ENCODE measurements around the gene WWOX.

Gene WWOX

DNA sequence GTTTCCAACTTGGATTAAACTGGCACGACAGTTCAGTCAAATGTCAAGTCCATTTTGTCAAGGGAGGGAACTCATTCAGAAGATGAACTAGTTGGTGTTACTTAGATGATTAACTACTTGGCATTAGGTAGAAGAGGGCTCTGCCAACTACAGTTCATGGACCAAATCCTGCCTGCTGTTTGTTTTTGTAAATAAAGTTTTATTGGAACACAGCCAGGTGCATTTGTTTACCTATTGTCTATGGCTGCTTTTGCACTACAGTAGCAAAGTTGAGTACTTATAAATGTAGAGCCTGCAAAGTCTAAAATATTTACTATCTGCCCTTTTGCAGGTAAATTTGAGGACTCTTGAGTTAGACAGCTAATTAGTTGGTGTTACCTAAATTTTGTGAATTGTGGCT is 1091.1 kb downstream of the WWOX start:
- TF ChIP-seq MYC (IDR thresholded peaks at IDR 0.05; ENCODE audit: low read depth, low read length) (no peak), POLR2A (IDR thresholded peaks at IDR 0.05; ENCODE audit: extremely low read depth, insufficient read length) (no peak)
- TF ChIP-seq, protein P1, sequence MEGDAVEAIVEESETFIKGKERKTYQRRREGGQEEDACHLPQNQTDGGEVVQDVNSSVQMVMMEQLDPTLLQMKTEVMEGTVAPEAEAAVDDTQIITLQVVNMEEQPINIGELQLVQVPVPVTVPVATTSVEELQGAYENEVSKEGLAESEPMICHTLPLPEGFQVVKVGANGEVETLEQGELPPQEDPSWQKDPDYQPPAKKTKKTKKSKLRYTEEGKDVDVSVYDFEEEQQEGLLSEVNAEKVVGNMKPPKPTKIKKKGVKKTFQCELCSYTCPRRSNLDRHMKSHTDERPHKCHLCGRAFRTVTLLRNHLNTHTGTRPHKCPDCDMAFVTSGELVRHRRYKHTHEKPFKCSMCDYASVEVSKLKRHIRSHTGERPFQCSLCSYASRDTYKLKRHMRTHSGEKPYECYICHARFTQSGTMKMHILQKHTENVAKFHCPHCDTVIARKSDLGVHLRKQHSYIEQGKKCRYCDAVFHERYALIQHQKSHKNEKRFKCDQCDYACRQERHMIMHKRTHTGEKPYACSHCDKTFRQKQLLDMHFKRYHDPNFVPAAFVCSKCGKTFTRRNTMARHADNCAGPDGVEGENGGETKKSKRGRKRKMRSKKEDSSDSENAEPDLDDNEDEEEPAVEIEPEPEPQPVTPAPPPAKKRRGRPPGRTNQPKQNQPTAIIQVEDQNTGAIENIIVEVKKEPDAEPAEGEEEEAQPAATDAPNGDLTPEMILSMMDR (IDR thresholded peaks at IDR 0.05; ENCODE audit: low read depth, low read length): no peak
- TF ChIP-seq, protein P2, sequence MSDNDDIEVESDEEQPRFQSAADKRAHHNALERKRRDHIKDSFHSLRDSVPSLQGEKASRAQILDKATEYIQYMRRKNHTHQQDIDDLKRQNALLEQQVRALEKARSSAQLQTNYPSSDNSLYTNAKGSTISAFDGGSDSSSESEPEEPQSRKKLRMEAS (IDR thresholded peaks at IDR 0.05; ENCODE audit: low read depth, low read length): no peak

DNA sequence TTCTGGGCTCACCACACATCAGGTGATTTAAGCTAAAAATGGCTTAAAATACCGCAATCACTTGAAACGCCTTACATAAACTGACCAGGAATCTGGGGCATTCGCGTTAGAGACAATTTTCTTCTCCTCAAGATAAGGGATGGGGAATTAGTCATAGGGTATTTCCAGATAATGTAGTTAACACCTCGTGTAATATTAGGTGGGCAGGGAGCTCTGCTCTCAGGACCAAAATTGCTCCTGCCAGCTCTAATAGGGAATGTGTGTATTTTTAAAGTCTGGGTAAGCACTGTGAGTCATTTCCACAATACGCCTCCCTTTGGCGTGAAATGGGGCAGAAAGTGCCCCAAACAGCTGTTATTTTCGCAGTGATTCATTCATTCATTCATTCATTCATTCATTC is 1092.5 kb downstream of the WWOX start:
- no peak overlapping the region for H3K4me3 ChIP-seq (ENCODE audit: low read depth, low read length)
- no peak for TF ChIP-seq MYC (IDR thresholded peaks at IDR 0.05; ENCODE audit: low read depth, low read length)
- TF ChIP-seq POLR2A (IDR thresholded peaks at IDR 0.05; ENCODE audit: extremely low read depth, insufficient read length): no peak
- TF ChIP-seq, protein P2 (IDR thresholded peaks at IDR 0.05; ENCODE audit: low read depth, low read length): no peak
- TF ChIP-seq, protein P1 (IDR thresholded peaks at IDR 0.05; ENCODE audit: low read depth, low read length): no peak
- no peak for DNase-seq (ENCODE audit: low read depth)

More for the DNA sequence above, 1091.1 kb downstream of the WWOX start:
- no peak overlapping the region for H3K4me3 ChIP-seq (ENCODE audit: low read depth, low read length)
- no peak for DNase-seq (ENCODE audit: low read depth)

DNA sequence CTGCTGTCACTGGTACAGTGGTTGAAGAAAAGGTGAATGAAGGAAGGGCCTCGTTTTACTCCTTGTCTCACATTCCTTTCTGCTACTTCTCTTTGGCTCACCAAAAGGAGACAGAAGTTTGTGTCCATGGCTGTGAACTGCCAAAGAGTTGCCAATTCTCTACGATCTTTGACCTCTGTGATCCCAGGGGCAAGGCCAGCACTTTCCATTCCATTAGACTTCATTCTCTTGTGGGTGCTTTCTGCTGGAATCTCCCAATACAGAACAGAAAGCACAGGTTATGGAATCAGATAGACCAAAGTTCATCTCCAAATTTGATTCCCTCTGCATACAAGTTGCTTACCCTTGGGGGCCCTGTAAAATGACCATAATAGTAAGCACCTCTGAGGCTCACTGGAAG is 1093.5 kb downstream of the WWOX start:
- no peak for TF ChIP-seq MYC (IDR thresholded peaks at IDR 0.05; ENCODE audit: low read depth, low read length)
- TF ChIP-seq, protein P1 (IDR thresholded peaks at IDR 0.05; ENCODE audit: low read depth, low read length): no peak
- TF ChIP-seq, protein P2 (IDR thresholded peaks at IDR 0.05; ENCODE audit: low read depth, low read length): no peak
- TF ChIP-seq POLR2A (IDR thresholded peaks at IDR 0.05; ENCODE audit: extremely low read depth, insufficient read length): no peak

DNA sequence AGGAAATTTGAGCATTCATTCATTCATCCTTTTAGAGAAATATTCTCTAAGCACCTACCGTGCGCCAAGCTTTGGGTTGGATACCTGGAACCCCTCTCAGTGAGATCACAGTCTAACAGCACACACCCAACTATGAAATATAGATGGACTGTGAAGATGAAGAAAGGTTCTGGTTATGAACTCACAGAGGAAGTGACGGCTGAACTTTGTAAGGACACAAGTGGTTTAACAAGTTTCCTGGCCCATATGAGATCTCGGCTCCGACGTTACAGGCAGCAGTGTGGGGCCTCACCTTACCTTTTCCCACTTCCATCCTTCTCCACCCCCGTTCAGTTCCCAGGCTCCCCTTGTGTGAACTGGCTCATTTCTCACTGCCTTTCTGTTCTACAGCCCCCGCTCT is 1094.8 kb downstream of the WWOX start:
- no peak for DNase-seq (ENCODE audit: low read depth)
- TF ChIP-seq POLR2A (IDR thresholded peaks at IDR 0.05; ENCODE audit: extremely low read depth, insufficient read length) (no peak), MYC (IDR thresholded peaks at IDR 0.05; ENCODE audit: low read depth, low read length) (no peak)
- TF ChIP-seq, protein P1 (IDR thresholded peaks at IDR 0.05; ENCODE audit: low read depth, low read length): no peak
- TF ChIP-seq, protein P2 (IDR thresholded peaks at IDR 0.05; ENCODE audit: low read depth, low read length): no peak
- no peak overlapping the region for H3K4me3 ChIP-seq (ENCODE audit: low read depth, low read length)

More for the DNA sequence above, 1093.5 kb downstream of the WWOX start:
- H3K4me3 ChIP-seq (ENCODE audit: low read depth, low read length): no peak overlapping the region
- no peak for DNase-seq (ENCODE audit: low read depth)

DNA sequence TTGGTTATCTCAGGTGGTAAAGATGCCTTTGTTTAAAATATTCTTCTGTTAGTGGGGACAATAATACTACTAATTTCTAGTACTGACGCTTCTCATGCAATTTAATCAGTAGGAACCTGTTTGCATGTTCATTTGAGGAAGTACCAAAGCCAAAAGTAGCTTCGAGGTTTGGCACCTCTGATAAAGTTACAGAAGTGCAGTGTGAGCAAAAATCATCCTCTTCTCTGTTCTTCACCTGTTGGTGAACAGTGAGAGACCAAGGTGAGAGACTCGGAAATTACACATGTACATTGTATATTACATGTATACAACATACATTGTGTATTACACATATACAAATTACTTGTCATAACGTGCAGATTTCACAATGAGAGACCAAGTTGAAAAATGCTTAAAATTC is 1096.5 kb downstream of the WWOX start:
- TF ChIP-seq, protein P1 (IDR thresholded peaks at IDR 0.05; ENCODE audit: low read depth, low read length): no peak
- TF ChIP-seq POLR2A (IDR thresholded peaks at IDR 0.05; ENCODE audit: extremely low read depth, insufficient read length) (no peak), MYC (IDR thresholded peaks at IDR 0.05; ENCODE audit: low read depth, low read length) (no peak)
- TF ChIP-seq, protein P2 (IDR thresholded peaks at IDR 0.05; ENCODE audit: low read depth, low read length): no peak
- no peak overlapping the region for H3K4me3 ChIP-seq (ENCODE audit: low read depth, low read length)
- peak; percentile 13 for DNase-seq (ENCODE audit: low read depth)

Data from NB4 (cell line).